OCI-LY1 (cell line): ENCODE measurements around the gene CHIT1.

Experiments used
- H2AFZ ChIP-seq: fragments of 200-600 bp; sonication (generic), shearing (Covaris generic); 2 replicates; pipeline ENCODE4 v1.6.0; 2014; ENCODE audit warnings: antibody characterized with exemption, mild to moderate bottlenecking, low read length
- H3F3A ChIP-seq: fragments of 200-600 bp; sonication (generic), shearing (Covaris generic); 2 replicates; pipeline ENCODE4 v1.6.0; 2014; ENCODE audit warnings: mild to moderate bottlenecking, antibody characterized with exemption, low read length, moderate library complexity; ENCODE audit not compliant: insufficient read depth
- H3K27ac ChIP-seq: fragments of 200-600 bp; sonication (generic); 2 replicates; pipeline ENCODE4 v1.5.1; 2014; ENCODE audit warnings: low read length, mixed run types, mild to moderate bottlenecking, low read depth; ENCODE audit not compliant: poor library complexity, severe bottlenecking
- H3K27me3 ChIP-seq: fragments of 200-600 bp; sonication (generic); 2 replicates; pipeline ENCODE4 v1.6.0; 2014; ENCODE audit warnings: antibody characterized with exemption, mild to moderate bottlenecking, low read length, moderate library complexity; ENCODE audit not compliant: insufficient read depth
- H3K36me3 ChIP-seq: fragments of 200-600 bp; sonication (generic); 2 replicates; pipeline ENCODE4 v1.6.1; 2014; ENCODE audit warnings: mild to moderate bottlenecking, antibody characterized with exemption, low read length, moderate library complexity, mixed read lengths; ENCODE audit not compliant: insufficient read depth
- H3K4me1 ChIP-seq: fragments of 200-600 bp; sonication (generic); 2 replicates; pipeline ENCODE4 v1.5.1; 2014; ENCODE audit warnings: mild to moderate bottlenecking, low read length, moderate library complexity; ENCODE audit not compliant: insufficient read depth, severe bottlenecking
- H3K4me2 ChIP-seq: fragments of 200-600 bp; sonication (generic), shearing (Covaris generic); 2 replicates; pipeline ENCODE4 v1.6.1; 2014; ENCODE audit warnings: low read length
- H3K4me3 ChIP-seq: fragments of 200-600 bp; sonication (generic); 2 replicates; pipeline ENCODE4 v1.5.1; 2014; ENCODE audit warnings: low read length, low read depth, mild to moderate bottlenecking, mixed read lengths; ENCODE audit not compliant: poor library complexity, severe bottlenecking
- H3K79me2 ChIP-seq: fragments of 200-600 bp; shearing (Covaris generic); 2 replicates; pipeline ENCODE4 v1.6.1; 2016; ENCODE audit warnings: mixed run types, low read length, mixed read lengths; ENCODE audit not compliant: insufficient read depth
- H3K9ac ChIP-seq: fragments of 200-600 bp; sonication (generic), shearing (Covaris generic); 2 replicates; pipeline ENCODE4 v1.6.1; 2014; ENCODE audit warnings: mild to moderate bottlenecking, low read length, mixed read lengths
- H3K9me2 ChIP-seq: fragments of 200-600 bp; sonication (generic), shearing (Covaris generic); 2 replicates; pipeline ENCODE4 v1.6.1; 2014; ENCODE audit warnings: low read depth, mild to moderate bottlenecking, low read length, mixed read lengths
- H3K9me3 ChIP-seq: fragments of 200-600 bp; shearing (Covaris generic); 2 replicates; pipeline ENCODE4 v1.6.1; 2014; ENCODE audit warnings: low read length, mixed read lengths
- H4K20me1 ChIP-seq: fragments of 200-600 bp; sonication (generic), shearing (Covaris generic); 2 replicates; pipeline ENCODE4 v1.6.0; 2016; ENCODE audit warnings: mild to moderate bottlenecking, low read length; ENCODE audit not compliant: insufficient read depth
- CTCF ChIP-seq: fragments of 200-600 bp; sonication (generic), shearing (Covaris generic); IDR thresholded peaks from 2 replicates; pipeline ENCODE4 v1.5.1; 2017; ENCODE audit warnings: mild to moderate bottlenecking, antibody characterized with exemption, low read length, moderate library complexity, mixed read lengths
- EZH2 ChIP-seq: fragments of 200-600 bp; sonication (generic), shearing (Covaris generic); IDR thresholded peaks from 2 replicates; pipeline ENCODE4 v1.8.0; 2017; ENCODE audit warnings: borderline replicate concordance, mixed run types, mild to moderate bottlenecking, antibody characterized with exemption, low read length, moderate library complexity, mixed read lengths

The CHIT1 gene

GRCh38 chr1:203175827-203176241 is 53.6 kb downstream of the CHIT1 start:
- H3K36me3 ChIP-seq: no peaks in the 10 kb centered on the region
- no peaks in the 10 kb centered on the region for H4K20me1 ChIP-seq
- H3F3A ChIP-seq: no peaks in the 10 kb centered on the region
- H3K27me3 ChIP-seq: no peaks in the 10 kb centered on the region
- no peaks in the 10 kb centered on the region for H3K9me3 ChIP-seq
- H3K9ac ChIP-seq: no peak overlapping the region
- H3K79me2 ChIP-seq: no peaks in the 10 kb centered on the region
- H3K4me3 ChIP-seq: no peak overlapping the region
- no peak for TF ChIP-seq CTCF
- TF ChIP-seq EZH2: no peak
- H3K4me2 ChIP-seq: no peak overlapping the region
- no peaks in the 10 kb centered on the region for H3K9me2 ChIP-seq
- no peak overlapping the region for H3K27ac ChIP-seq
- H2AFZ ChIP-seq: no peak overlapping the region
- no peaks in the 10 kb centered on the region for H3K4me1 ChIP-seq

GRCh38 chr1:203175237-203175826 is 54.1 kb downstream of the CHIT1 start, which contains the start of gene MYBPH:
Gene MYBPH (minus strand): TSS chr1:203175826. CDS start chr1:203175755, 71 bp downstream.
- Histone ChIP-seq H3K4me3 (no peak within 1 kb of the TSS), H3K9me2 (no peaks in the 10 kb centered on the region), H3K27me3 (no peaks in the 10 kb centered on the region), H3K9ac (no peak within 1 kb of the TSS), H2AFZ (no peak within 1 kb of the TSS), H3K36me3 (no peaks in the 10 kb centered on the region), H3K4me2 (no peak within 1 kb of the TSS), H3K4me1 (no peaks in the 10 kb centered on the region), H3K27ac (no peak within 1 kb of the TSS), H3F3A (no peaks in the 10 kb centered on the region), H3K79me2 (no peaks in the 10 kb centered on the region), H4K20me1 (no peaks in the 10 kb centered on the region), H3K9me3 (no peaks in the 10 kb centered on the region)
- TF ChIP-seq EZH2: no peak

GRCh38 chr1:203174324-203174985 is 55.0 kb downstream of the CHIT1 start:
- Histone ChIP-seq H3K9me3 (no peaks in the 10 kb centered on the region), H3K27me3 (no peaks in the 10 kb centered on the region), H3K4me3 (no peak overlapping the region), H3K4me2 (no peak overlapping the region), H3K36me3 (no peaks in the 10 kb centered on the region), H3K9me2 (no peaks in the 10 kb centered on the region), H3K4me1 (no peaks in the 10 kb centered on the region), H3K27ac (no peak overlapping the region), H3F3A (no peaks in the 10 kb centered on the region), H3K79me2 (no peaks in the 10 kb centered on the region), H2AFZ (no peak overlapping the region), H3K9ac (no peak overlapping the region), H4K20me1 (no peaks in the 10 kb centered on the region)
- TF ChIP-seq CTCF (no peak), EZH2 (no peak)

- Histone ChIP-seq H3K4me1 (no peaks in the 10 kb centered on the region), H3K4me2 (no peak overlapping the region), H3K9me2 (no peaks in the 10 kb centered on the region), H3K79me2 (no peaks in the 10 kb centered on the region), H3K4me3 (no peak overlapping the region), H4K20me1 (no peaks in the 10 kb centered on the region), H3K27me3 (no peaks in the 10 kb centered on the region), H2AFZ (no peak overlapping the region), H3F3A (no peaks in the 10 kb centered on the region), H3K36me3 (no peaks in the 10 kb centered on the region), H3K9ac (no peak overlapping the region), H3K27ac (no peak overlapping the region), H3K9me3 (no peaks in the 10 kb centered on the region)
- TF ChIP-seq EZH2: no peak
- no peak for TF ChIP-seq CTCF
Measured at GRCh38 chr1:203173566-203173965, 55.9 kb downstream of the CHIT1 start.
